ENCODE results near the gene ZNF76.

- TF ChIP-seq CREB1 (IDR thresholded peaks at IDR 0.05) (no peak), MAX (IDR thresholded peaks at IDR 0.05) (no peak), CTCF (IDR thresholded peaks at IDR 0.05; ENCODE audit: control extremely low read depth in 1 of 3, insufficient read depth in 1 of 3, low read depth in 1 of 3, low read length in 3 of 3) (no peak), EP300 (IDR thresholded peaks at IDR 0.05; ENCODE audit: borderline replicate concordance in 1 of 2, low read depth in 2 of 2, low read length in 2 of 2) (no peak), KDM5A (IDR thresholded peaks at IDR 0.05; ENCODE audit: low read length) (no peak)
These were observed 30.2 kb upstream of the ZNF76 start for GRCh38 chr6:35229304-35229703.
